ENCODE results near the gene SLC35E1. TPM values are rescaled to one million over a fixed set of nuclear protein-coding genes. Genes with fewer than 3 reads are reported as not detected.
A peak's percentile ranks its signal among the peaks of the same experiment; 100 is the strongest.

Gene SLC35E1
- total and polyA plus RNA-seq, 2 of the 4 experiments (the other 2 are of a cell fraction): 22.6 to 38.0 TPM

- 89% methylated on average over 7 of the region's 20 CpGs; no CpG with 5 or more reads in 1 of the 2 experiments for WGBS, 2 experiments (ENCODE audit: extremely low coverage in 2 of 2, insufficient read length in 1 of 2)
- intact Hi-C loops (cut with micrococcal nuclease): no loop called here
- Histone ChIP-seq H3K9me3 (ENCODE audit: control insufficient read depth, insufficient read depth, low read length) (no peaks in the 10 kb centered on the region), H3K56ac (ENCODE audit: extremely low read depth, insufficient read depth, low read length) (no peak overlapping the region), H3K27me3 (ENCODE audit: control insufficient read depth, insufficient read depth, low read length) (no peaks in the 10 kb centered on the region), H3K18ac (ENCODE audit: low read depth, low read length) (no peak overlapping the region), H3K27ac (ENCODE audit: insufficient read depth, low read length) (no peak overlapping the region), H2BK15ac (ENCODE audit: low read depth, low read length) (no peak overlapping the region), H2AK5ac (ENCODE audit: low read depth, low read length) (no peak overlapping the region), H3K4me1 (ENCODE audit: control insufficient read depth, insufficient read depth, low read length) (peaks cover 9% of the 10 kb centered on the region), H3K23ac (ENCODE audit: low read depth, low read length) (no peak overlapping the region), H2AK9ac (replicated peaks; ENCODE audit: low read depth, low read length, poor library complexity) (peak overlapping the region; percentile 58), H3K9ac (ENCODE audit: low read depth, low read length) (no peak overlapping the region), H3K79me1 (ENCODE audit: low read depth in 1 of 2, low read length in 2 of 2) (peaks cover 34 to 96% of the 10 kb centered on the region in 2 experiments), H3K4ac (ENCODE audit: low read depth, low read length) (no peak overlapping the region), H4K5ac (ENCODE audit: low read depth, low read length) (no peak overlapping the region), H3K14ac (replicated peaks; ENCODE audit: low read depth, low read length) (no peak overlapping the region), H2BK20ac (ENCODE audit: low read depth, low read length) (no peak overlapping the region), H3K4me2 (ENCODE audit: low read depth, low read length) (no peak overlapping the region), H4K91ac (ENCODE audit: insufficient read depth, low read depth, low read length) (no peak overlapping the region), H2BK120ac (ENCODE audit: low read depth, low read length) (no peak overlapping the region), H3K9me1 (ENCODE audit: insufficient read depth, low read length) (peaks cover 53% of the 10 kb centered on the region), H4K20me1 (ENCODE audit: insufficient read depth, low read length) (peaks cover 99% of the 10 kb centered on the region), H3K4me3 (ENCODE audit: insufficient read depth, low read depth, low read length) (no peak overlapping the region), H2AFZ (replicated peaks; ENCODE audit: low read length, poor library complexity) (no peak overlapping the region), H3K36me3 (ENCODE audit: control insufficient read depth, insufficient read depth, low read length) (no peaks in the 10 kb centered on the region), H4K8ac (ENCODE audit: low read depth in 2 of 2, low read length in 2 of 2) (no peak overlapping the region), H2BK5ac (ENCODE audit: low read depth, low read length, poor library complexity, severe bottlenecking) (no peak overlapping the region)
- DNase-seq: no peak
- ChIA-PET CTCF (no interaction called here), POLR2A (ENCODE audit: unreplicated experiment) (no interaction called here)
- ATAC-seq (ENCODE audit: low read depth): no peak
- in situ Hi-C loops (cut with MboI; ENCODE audit: low sequenced_read_pairs): no loop called here
- dilution Hi-C loops (cut with HindIII; ENCODE audit: low sequenced_read_pairs, unreplicated experiment): no loop called here
- no TSS peak for BruUV-seq (replicated peaks)
- TF ChIP-seq CEBPB (IDR thresholded peaks at IDR 0.05; ENCODE audit: low read depth, low read length): no peak
- no peak for TF ChIP-seq CHD1 (IDR thresholded peaks at IDR 0.05; ENCODE audit: low read depth, low read length)
- no peak for TF ChIP-seq MAZ (IDR thresholded peaks at IDR 0.05; ENCODE audit: borderline replicate concordance, low read depth, low read length)
- TF ChIP-seq NFE2L2 (IDR thresholded peaks at IDR 0.05; ENCODE audit: low read depth, low read length): no peak
- TF ChIP-seq BHLHE40 (IDR thresholded peaks at IDR 0.05; ENCODE audit: low read depth, low read length): no peak
- TF ChIP-seq MXI1 (IDR thresholded peaks at IDR 0.05; ENCODE audit: borderline replicate concordance, low read depth, low read length): no peak
- no peak for TF ChIP-seq FOS (IDR thresholded peaks at IDR 0.05; ENCODE audit: low read depth, low read length)
- no peak for TF ChIP-seq ELK1 (IDR thresholded peaks at IDR 0.05; ENCODE audit: borderline replicate concordance, low read depth, low read length)
- no peak for TF ChIP-seq CTCF (conservative IDR thresholded peaks at IDR 0.05; ENCODE audit: low read depth, low read length)
- TF ChIP-seq USF2 (IDR thresholded peaks at IDR 0.05; ENCODE audit: low read depth, low read length): no peak
- no peak for TF ChIP-seq SMC3 (IDR thresholded peaks at IDR 0.05; ENCODE audit: low read depth, low read length)
- no peak for TF ChIP-seq RAD21 (IDR thresholded peaks at IDR 0.05; ENCODE audit: low read length)
- TF ChIP-seq MAFK (IDR thresholded peaks at IDR 0.05; ENCODE audit: low read depth, low read length): no peak
- no peak for TF ChIP-seq RFX5 (IDR thresholded peaks at IDR 0.05; ENCODE audit: low read depth, low read length)
- TF ChIP-seq RCOR1 (IDR thresholded peaks at IDR 0.05; ENCODE audit: insufficient replicate concordance, low read length): no peak
- no peak for TF ChIP-seq POLR2A (IDR thresholded peaks at IDR 0.05; ENCODE audit: low read depth, low read length)
Measured at GRCh38 chr19:16601378-16602052, 29.3 kb upstream of the SLC35E1 start.

Measured in IMR-90 (cell line).